ENCODE measurements around the gene KCNQ5. TPM values are rescaled to one million over a fixed set of nuclear protein-coding genes. Genes with fewer than 3 reads are reported as not detected.

Gene KCNQ5
- total RNA-seq, 1 experiment from 2014 or later: 2.0 TPM

- TF ChIP-seq, protein P1, sequence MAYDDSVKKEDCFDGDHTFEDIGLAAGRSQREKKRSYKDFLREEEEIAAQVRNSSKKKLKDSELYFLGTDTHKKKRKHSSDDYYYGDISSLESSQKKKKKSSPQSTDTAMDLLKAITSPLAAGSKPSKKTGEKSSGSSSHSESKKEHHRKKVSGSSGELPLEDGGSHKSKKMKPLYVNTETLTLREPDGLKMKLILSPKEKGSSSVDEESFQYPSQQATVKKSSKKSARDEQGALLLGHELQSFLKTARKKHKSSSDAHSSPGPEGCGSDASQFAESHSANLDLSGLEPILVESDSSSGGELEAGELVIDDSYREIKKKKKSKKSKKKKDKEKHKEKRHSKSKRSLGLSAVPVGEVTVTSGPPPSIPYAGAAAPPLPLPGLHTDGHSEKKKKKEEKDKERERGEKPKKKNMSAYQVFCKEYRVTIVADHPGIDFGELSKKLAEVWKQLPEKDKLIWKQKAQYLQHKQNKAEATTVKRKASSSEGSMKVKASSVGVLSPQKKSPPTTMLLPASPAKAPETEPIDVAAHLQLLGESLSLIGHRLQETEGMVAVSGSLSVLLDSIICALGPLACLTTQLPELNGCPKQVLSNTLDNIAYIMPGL (CRISPR knock-in tag; IDR thresholded peaks at IDR 0.05): no peak
Observed at GRCh38 chr6:72776456-72776855, 154.6 kb downstream of the KCNQ5 start (continued).

DNA sequence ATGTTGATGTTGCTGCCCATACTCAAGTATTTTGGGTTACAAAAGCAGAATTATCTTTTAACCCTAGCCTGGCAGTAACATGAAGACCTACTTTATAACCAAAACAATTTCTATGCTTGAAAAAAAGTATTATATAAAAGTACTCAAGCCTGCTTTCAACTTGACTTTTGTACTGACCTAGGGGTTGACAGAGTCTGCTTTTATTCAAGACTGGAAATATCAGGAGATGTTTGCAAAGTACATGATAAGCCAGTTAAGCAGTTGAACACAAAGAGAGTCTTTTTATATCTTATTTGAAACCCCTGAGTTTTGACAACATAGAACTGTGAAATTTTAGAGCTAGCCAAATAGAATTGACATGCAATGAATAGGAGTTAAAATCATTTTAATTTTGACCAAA lies 159.8 kb downstream of the KCNQ5 start:
- CTCF ChIA-PET: no interaction called here
- Mint-ChIP-seq H3K27me3 (ENCODE audit: low read depth) (no peaks in the 10 kb centered on the region), H3K36me3 (no peaks in the 10 kb centered on the region), H3K4me3 (no peak overlapping the region), H3K9me3 (no peaks in the 10 kb centered on the region), H3K4me1 (no peaks in the 10 kb centered on the region), H3K27ac (no peak overlapping the region)
- POLR2A ChIA-PET: no interaction called here
- ATAC-seq (no peak), DNase-seq (ENCODE audit: low spot score) (no peak)
- no peak for TF ChIP-seq MLX (CRISPR knock-in tag; IDR thresholded peaks at IDR 0.05)
- TF ChIP-seq RORB (CRISPR knock-in tag; IDR thresholded peaks at IDR 0.05): no peak
- no peak for TF ChIP-seq PRRX2 (CRISPR knock-in tag; IDR thresholded peaks at IDR 0.05)
- TF ChIP-seq NR3C1 (CRISPR knock-in tag; conservative IDR thresholded peaks at IDR 0.05; ENCODE audit: low read depth): no peak

DNA sequence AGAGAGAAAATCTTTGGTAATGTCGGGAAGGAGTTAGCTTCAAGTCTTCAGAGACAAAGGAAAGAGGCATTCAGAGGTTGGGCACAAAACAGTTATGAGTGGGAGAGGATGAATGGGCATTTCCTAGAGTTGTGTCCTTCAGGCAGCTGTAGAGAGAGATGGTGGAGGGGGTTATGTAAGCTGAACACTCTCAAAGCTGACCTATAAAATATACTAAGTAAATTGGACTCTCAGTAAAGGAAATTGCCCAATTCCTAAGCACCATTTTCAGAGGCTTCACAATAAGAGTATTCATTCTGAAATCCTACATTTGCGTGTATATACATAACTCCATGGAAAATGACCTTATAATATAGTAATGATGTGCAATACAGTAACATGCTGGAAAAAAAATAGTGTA lies 161.2 kb downstream of the KCNQ5 start:
- no peak overlapping the region for H3K27ac Mint-ChIP-seq
- H3K36me3 Mint-ChIP-seq: no peaks in the 10 kb centered on the region
- CTCF ChIA-PET: no interaction called here
- H3K9me3 Mint-ChIP-seq: no peaks in the 10 kb centered on the region
- TF ChIP-seq, protein P2, sequence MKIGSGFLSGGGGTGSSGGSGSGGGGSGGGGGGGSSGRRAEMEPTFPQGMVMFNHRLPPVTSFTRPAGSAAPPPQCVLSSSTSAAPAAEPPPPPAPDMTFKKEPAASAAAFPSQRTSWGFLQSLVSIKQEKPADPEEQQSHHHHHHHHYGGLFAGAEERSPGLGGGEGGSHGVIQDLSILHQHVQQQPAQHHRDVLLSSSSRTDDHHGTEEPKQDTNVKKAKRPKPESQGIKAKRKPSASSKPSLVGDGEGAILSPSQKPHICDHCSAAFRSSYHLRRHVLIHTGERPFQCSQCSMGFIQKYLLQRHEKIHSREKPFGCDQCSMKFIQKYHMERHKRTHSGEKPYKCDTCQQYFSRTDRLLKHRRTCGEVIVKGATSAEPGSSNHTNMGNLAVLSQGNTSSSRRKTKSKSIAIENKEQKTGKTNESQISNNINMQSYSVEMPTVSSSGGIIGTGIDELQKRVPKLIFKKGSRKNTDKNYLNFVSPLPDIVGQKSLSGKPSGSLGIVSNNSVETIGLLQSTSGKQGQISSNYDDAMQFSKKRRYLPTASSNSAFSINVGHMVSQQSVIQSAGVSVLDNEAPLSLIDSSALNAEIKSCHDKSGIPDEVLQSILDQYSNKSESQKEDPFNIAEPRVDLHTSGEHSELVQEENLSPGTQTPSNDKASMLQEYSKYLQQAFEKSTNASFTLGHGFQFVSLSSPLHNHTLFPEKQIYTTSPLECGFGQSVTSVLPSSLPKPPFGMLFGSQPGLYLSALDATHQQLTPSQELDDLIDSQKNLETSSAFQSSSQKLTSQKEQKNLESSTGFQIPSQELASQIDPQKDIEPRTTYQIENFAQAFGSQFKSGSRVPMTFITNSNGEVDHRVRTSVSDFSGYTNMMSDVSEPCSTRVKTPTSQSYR (CRISPR knock-in tag; IDR thresholded peaks at IDR 0.05): no peak
- TF ChIP-seq ZNF232 (CRISPR knock-in tag; IDR thresholded peaks at IDR 0.05) (no peak), JUN (CRISPR knock-in tag; IDR thresholded peaks at IDR 0.05) (no peak), FOXK1 (CRISPR knock-in tag; IDR thresholded peaks at IDR 0.05) (no peak), HMGA2 (CRISPR knock-in tag; IDR thresholded peaks at IDR 0.05) (no peak), TP53 (CRISPR knock-in tag; IDR thresholded peaks at IDR 0.05) (no peak), NR1H2 (CRISPR knock-in tag; IDR thresholded peaks at IDR 0.05) (no peak), ATF1 (CRISPR knock-in tag; IDR thresholded peaks at IDR 0.05) (no peak)
- TF ChIP-seq, protein P3, sequence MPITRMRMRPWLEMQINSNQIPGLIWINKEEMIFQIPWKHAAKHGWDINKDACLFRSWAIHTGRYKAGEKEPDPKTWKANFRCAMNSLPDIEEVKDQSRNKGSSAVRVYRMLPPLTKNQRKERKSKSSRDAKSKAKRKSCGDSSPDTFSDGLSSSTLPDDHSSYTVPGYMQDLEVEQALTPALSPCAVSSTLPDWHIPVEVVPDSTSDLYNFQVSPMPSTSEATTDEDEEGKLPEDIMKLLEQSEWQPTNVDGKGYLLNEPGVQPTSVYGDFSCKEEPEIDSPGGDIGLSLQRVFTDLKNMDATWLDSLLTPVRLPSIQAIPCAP (CRISPR knock-in tag; IDR thresholded peaks at IDR 0.05): no peak
- TF ChIP-seq, protein P4, sequence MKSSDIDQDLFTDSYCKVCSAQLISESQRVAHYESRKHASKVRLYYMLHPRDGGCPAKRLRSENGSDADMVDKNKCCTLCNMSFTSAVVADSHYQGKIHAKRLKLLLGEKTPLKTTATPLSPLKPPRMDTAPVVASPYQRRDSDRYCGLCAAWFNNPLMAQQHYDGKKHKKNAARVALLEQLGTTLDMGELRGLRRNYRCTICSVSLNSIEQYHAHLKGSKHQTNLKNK (CRISPR knock-in tag; IDR thresholded peaks at IDR 0.05): no peak
- peaks cover 6% of the 10 kb centered on the region for H3K4me1 Mint-ChIP-seq
- H3K4me3 Mint-ChIP-seq: no peak overlapping the region
- ATAC-seq: no peak
- no peaks in the 10 kb centered on the region for H3K27me3 Mint-ChIP-seq (ENCODE audit: low read depth)
- DNase-seq (ENCODE audit: low spot score): no peak
- POLR2A ChIA-PET: no interaction called here

DNA sequence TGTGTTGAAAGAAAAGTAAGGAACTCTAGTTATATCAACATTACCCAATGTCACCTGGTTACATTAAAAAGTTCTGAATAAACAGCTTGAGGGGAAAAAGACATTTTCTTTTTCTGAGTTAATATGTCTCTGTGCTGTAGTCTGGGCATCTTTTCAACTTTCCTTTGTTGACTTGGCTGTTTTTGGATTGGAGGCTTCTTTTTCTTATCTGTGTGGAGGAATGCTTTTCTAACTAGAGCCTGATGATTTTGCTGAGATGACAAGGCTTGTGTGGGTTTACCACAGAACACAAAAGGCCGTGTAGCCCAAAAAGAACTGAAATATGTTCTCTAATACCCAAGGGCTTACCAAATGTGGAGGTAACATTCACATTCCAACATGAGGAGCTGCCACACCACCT lies 161.8 kb downstream of the KCNQ5 start:
- POLR2A ChIA-PET: no interaction called here
- Mint-ChIP-seq H3K4me3 (no peak overlapping the region), H3K9me3 (no peaks in the 10 kb centered on the region), H3K36me3 (no peaks in the 10 kb centered on the region), H3K4me1 (peaks cover 6% of the 10 kb centered on the region), H3K27me3 (ENCODE audit: low read depth) (no peaks in the 10 kb centered on the region), H3K27ac (no peak overlapping the region)
- DNase-seq (ENCODE audit: low spot score): no peak
- no peak for ATAC-seq
- CTCF ChIA-PET: no interaction called here
- no peak for TF ChIP-seq JUN (CRISPR knock-in tag; IDR thresholded peaks at IDR 0.05)
- TF ChIP-seq RORB (CRISPR knock-in tag; IDR thresholded peaks at IDR 0.05): no peak
- TF ChIP-seq ZNF416 (CRISPR knock-in tag; IDR thresholded peaks at IDR 0.05): no peak
- no peak for TF ChIP-seq NFATC4 (CRISPR knock-in tag; IDR thresholded peaks at IDR 0.05)
- TF ChIP-seq CREB1 (CRISPR knock-in tag; IDR thresholded peaks at IDR 0.05): no peak
- TF ChIP-seq MYBL2 (CRISPR knock-in tag; IDR thresholded peaks at IDR 0.05): no peak
- no peak for TF ChIP-seq GTF2I (CRISPR knock-in tag; conservative IDR thresholded peaks at IDR 0.05)
- TF ChIP-seq IRF2 (CRISPR knock-in tag; IDR thresholded peaks at IDR 0.05; ENCODE audit: borderline replicate concordance, low read depth): no peak
- no peak for TF ChIP-seq CDX4 (CRISPR knock-in tag; IDR thresholded peaks at IDR 0.05; ENCODE audit: borderline replicate concordance)
- TF ChIP-seq, protein P3 (CRISPR knock-in tag; IDR thresholded peaks at IDR 0.05): no peak
- TF ChIP-seq, protein P5, sequence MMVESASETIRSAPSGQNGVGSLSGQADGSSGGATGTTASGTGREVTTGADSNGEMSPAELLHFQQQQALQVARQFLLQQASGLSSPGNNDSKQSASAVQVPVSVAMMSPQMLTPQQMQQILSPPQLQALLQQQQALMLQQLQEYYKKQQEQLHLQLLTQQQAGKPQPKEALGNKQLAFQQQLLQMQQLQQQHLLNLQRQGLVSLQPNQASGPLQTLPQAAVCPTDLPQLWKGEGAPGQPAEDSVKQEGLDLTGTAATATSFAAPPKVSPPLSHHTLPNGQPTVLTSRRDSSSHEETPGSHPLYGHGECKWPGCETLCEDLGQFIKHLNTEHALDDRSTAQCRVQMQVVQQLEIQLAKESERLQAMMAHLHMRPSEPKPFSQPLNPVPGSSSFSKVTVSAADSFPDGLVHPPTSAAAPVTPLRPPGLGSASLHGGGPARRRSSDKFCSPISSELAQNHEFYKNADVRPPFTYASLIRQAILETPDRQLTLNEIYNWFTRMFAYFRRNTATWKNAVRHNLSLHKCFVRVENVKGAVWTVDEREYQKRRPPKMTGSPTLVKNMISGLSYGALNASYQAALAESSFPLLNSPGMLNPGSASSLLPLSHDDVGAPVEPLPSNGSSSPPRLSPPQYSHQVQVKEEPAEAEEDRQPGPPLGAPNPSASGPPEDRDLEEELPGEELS (CRISPR knock-in tag; IDR thresholded peaks at IDR 0.05): no peak

Data from WTC11 (cell line).